ENCODE data around the gene CCDC86. TPM values are rescaled to one million over a fixed set of nuclear protein-coding genes. Genes with fewer than 3 reads are reported as not detected.

Gene CCDC86
- total and polyA plus RNA-seq, 10 of the 15 experiments (the other 5 are each of a cell fraction or from before 2014, with no cell fraction given) = 2.0 to 87.2 (median 38.7) TPM

- ATAC-seq = peak; percentile 28
- Histone ChIP-seq H3K36me3 (ENCODE audit: control insufficient read depth in 2 of 2, insufficient read depth in 2 of 2, low read length in 1 of 2) (peaks cover 0 to 4% of the 10 kb centered on the region in 2 experiments; a peak in 3 of 4 replicates), H4K20me1 (ENCODE audit: control insufficient read depth, insufficient read depth) (no peaks in the 10 kb centered on the region), H3K9me3 (replicated peaks; ENCODE audit: control insufficient read depth, insufficient read depth, low read length) (no peaks in the 10 kb centered on the region), H2AFZ (ENCODE audit: control insufficient read depth, low read depth, low read length) (no peak overlapping the region), H3K9ac (ENCODE audit: control insufficient read depth, insufficient read depth, low read length) (peak overlapping the region; percentile 86), H3K4me2 (ENCODE audit: control insufficient read depth, insufficient read depth) (peak overlapping the region; percentile 92), H3K27ac (ENCODE audit: control insufficient read depth, insufficient read depth) (peak overlapping the region; percentile 72), H3K79me2 (ENCODE audit: control insufficient read depth, insufficient read depth, low read length) (peaks cover 48% of the 10 kb centered on the region), H3K4me3 (peak overlapping the region; percentile 92), H3K4me1 (ENCODE audit: control insufficient read depth, insufficient read depth, low read length) (peaks cover 4% of the 10 kb centered on the region), H3K27me3 (replicated peaks in 1 of 2; ENCODE audit: control insufficient read depth in 2 of 2, insufficient read depth in 2 of 2, low read length in 1 of 2) (no peaks in the 10 kb centered on the region)
- in situ Hi-C loops (cut with MboI) = no loop called here
- ChIA-PET RAD21 (ENCODE audit: unreplicated experiment) (interaction anchor here (0.6 to 2.0 kb wide), 3 partner anchors 11 to 81 kb away, joined by 3 to 9 read pairs (median 4); no protein-coding TSS in a partner anchor), CTCF (interaction anchor here (0.6 to 2.0 kb wide), 9 partner anchors 12 to 493 kb away, joined by 3 to 13 read pairs (median 4); no protein-coding TSS in a partner anchor), SMC1A (ENCODE audit: uncharacterized antibody, unreplicated experiment) (interaction anchor here (1.0 to 2.0 kb wide), 6 partner anchors 12 to 102 kb away, joined by 3 to 6 read pairs (median 3); partner anchors contain the start of gene MS4A15), POLR2A (interaction anchor here (0.5 to 1.1 kb wide), 2 partner anchors 63 to 404 kb away, joined by 4 read pairs; no protein-coding TSS in a partner anchor)
- BruUV-seq (replicated peaks) = no TSS peak
- WGBS (ENCODE audit: insufficient coverage, insufficient replicate concordance, low lambda C conversion rate, missing lambda C conversion rate) = 13% methylated on average over 23 of the region's 23 CpGs
- intact Hi-C loops (cut with micrococcal nuclease; ENCODE audit: unreplicated experiment) = loop anchor here (10.0 kb wide), 1 partner anchor 112 kb away; the partner anchor contains the start of gene SLC15A3
- DNase-seq (ENCODE audit: low read depth, low spot score) = no peak
- TF ChIP-seq STAT3 (IDR thresholded peaks at IDR 0.05; ENCODE audit: low read depth, low read length) = no peak
- TF ChIP-seq E2F8 (IDR thresholded peaks at IDR 0.05; ENCODE audit: low read depth, partially characterized antibody) = no peak
- TF ChIP-seq FOXM1 (IDR thresholded peaks at IDR 0.05; ENCODE audit: low read depth, low read length) = no peak
- no peak for TF ChIP-seq TARDBP (IDR thresholded peaks at IDR 0.05; ENCODE audit: borderline replicate concordance)
- TF ChIP-seq SREBF1 (IDR thresholded peaks at IDR 0.05; ENCODE audit: low read length) = no peak
- TF ChIP-seq CEBPZ (IDR thresholded peaks at IDR 0.05; ENCODE audit: low read depth, low read length) = no peak
- TF ChIP-seq, protein P1, sequence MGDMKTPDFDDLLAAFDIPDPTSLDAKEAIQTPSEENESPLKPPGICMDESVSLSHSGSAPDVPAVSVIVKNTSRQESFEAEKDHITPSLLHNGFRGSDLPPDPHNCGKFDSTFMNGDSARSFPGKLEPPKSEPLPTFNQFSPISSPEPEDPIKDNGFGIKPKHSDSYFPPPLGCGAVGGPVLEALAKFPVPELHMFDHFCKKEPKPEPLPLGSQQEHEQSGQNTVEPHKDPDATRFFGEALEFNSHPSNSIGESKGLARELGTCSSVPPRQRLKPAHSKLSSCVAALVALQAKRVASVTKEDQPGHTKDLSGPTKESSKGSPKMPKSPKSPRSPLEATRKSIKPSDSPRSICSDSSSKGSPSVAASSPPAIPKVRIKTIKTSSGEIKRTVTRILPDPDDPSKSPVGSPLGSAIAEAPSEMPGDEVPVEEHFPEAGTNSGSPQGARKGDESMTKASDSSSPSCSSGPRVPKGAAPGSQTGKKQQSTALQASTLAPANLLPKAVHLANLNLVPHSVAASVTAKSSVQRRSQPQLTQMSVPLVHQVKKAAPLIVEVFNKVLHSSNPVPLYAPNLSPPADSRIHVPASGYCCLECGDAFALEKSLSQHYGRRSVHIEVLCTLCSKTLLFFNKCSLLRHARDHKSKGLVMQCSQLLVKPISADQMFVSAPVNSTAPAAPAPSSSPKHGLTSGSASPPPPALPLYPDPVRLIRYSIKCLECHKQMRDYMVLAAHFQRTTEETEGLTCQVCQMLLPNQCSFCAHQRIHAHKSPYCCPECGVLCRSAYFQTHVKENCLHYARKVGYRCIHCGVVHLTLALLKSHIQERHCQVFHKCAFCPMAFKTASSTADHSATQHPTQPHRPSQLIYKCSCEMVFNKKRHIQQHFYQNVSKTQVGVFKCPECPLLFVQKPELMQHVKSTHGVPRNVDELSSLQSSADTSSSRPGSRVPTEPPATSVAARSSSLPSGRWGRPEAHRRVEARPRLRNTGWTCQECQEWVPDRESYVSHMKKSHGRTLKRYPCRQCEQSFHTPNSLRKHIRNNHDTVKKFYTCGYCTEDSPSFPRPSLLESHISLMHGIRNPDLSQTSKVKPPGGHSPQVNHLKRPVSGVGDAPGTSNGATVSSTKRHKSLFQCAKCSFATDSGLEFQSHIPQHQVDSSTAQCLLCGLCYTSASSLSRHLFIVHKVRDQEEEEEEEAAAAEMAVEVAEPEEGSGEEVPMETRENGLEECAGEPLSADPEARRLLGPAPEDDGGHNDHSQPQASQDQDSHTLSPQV (IDR thresholded peaks at IDR 0.05) = no peak
- no peak for TF ChIP-seq USF1 (IDR thresholded peaks at IDR 0.05; ENCODE audit: borderline replicate concordance, extremely low read length, insufficient read depth, low read depth, low read length)
- TF ChIP-seq YY1 (IDR thresholded peaks at IDR 0.05; ENCODE audit: low read depth, low read length) = no peak
- TF ChIP-seq HDAC6 (IDR thresholded peaks at IDR 0.05; ENCODE audit: unreplicated experiment) = no peak
- no peak for FAIRE-seq
Measured at GRCh38 chr11:60842668-60843600, 1.0 kb downstream of the CCDC86 start.

Measured in GM12878 (cell line).